Body of pancreas (tissue), 4 donors: Measurements from ENCODE around the gene SCCPDH.

ENCODE experiments used
- POLR2A ChIP-seq, 3 donors: fragments of 450-650 bp; IDR thresholded peaks; one replicate each; pipeline ENCODE4 v1.6.1; 2016; ENCODE audit warnings: antibody characterized with exemption in 3 of 3, mild to moderate bottlenecking in 2 of 3
- TF ChIP-seq, protein P1 (sequence below), 7 experiments: fragments of 450-650 bp in 4 of 7; fragments of 200-600 bp in 3 of 7; sonication (generic) in 3 of 7; IDR thresholded peaks; one replicate each; pipeline ENCODE4 v1.5.1; 2016 to 2019; ENCODE audit warnings: antibody characterized with exemption in 7 of 7

DNA sequence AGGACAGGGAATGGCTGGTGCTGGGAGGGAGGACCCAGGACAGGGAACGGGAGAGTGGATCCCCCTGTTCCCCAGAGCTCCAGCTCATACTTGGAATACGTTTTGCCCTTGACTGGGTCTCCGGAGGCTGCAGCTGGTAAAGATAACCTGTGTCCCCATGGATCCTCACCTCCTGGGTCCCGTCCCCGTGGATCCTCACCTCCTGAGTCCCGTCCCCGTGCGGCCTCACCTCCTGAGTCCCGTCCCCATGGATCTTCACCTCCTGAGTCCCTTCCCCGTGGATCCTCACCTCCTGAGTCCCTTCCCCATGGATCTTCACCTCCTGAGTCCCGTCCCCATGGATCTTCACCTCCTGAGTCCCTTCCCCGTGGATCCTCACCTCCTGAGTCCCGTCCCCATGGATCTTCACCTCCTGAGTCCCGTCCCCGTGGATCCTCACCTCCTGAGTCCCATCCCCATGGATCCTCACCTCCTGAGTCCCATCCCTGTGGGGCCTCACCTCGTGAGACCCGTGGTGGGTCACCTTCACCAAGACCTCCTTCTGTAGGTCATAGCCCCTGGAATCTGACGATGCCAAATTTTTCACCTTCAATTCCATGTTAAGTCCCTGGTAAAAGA is 61.4 kb downstream of the SCCPDH start:
- TF ChIP-seq, protein P1, sequence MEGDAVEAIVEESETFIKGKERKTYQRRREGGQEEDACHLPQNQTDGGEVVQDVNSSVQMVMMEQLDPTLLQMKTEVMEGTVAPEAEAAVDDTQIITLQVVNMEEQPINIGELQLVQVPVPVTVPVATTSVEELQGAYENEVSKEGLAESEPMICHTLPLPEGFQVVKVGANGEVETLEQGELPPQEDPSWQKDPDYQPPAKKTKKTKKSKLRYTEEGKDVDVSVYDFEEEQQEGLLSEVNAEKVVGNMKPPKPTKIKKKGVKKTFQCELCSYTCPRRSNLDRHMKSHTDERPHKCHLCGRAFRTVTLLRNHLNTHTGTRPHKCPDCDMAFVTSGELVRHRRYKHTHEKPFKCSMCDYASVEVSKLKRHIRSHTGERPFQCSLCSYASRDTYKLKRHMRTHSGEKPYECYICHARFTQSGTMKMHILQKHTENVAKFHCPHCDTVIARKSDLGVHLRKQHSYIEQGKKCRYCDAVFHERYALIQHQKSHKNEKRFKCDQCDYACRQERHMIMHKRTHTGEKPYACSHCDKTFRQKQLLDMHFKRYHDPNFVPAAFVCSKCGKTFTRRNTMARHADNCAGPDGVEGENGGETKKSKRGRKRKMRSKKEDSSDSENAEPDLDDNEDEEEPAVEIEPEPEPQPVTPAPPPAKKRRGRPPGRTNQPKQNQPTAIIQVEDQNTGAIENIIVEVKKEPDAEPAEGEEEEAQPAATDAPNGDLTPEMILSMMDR (IDR thresholded peaks at IDR 0.05) = no peak
- no peak for TF ChIP-seq POLR2A (IDR thresholded peaks at IDR 0.05)
